GM23338 (cell line): ENCODE results near the gene BPIFB2. TPM values are rescaled to one million over a fixed set of nuclear protein-coding genes. Genes with fewer than 3 reads are reported as not detected.

ENCODE experiments used
- ATAC-seq: fragments of 200-7000 bp; cut with Tn5 transposase; 3 replicates; pipeline ENCODE4 v1.9.1; 2020
- DNase-seq: peaks from one replicate; pipeline ENCODE4 v3.0.0-alpha.2; 2015; ENCODE audit warnings: low spot score
- H2AFZ ChIP-seq: fragments of 200-600 bp; sonication (generic); 2 replicates; pipeline ENCODE4 v1.8.0; 2016; ENCODE audit warnings: antibody characterized with exemption, mild to moderate bottlenecking, moderate library complexity
- H3F3A ChIP-seq: fragments of 200-600 bp; sonication (generic); replicated peaks from 2 replicates; pipeline ENCODE4 v1.8.0; 2017; ENCODE audit warnings: antibody characterized with exemption, mixed run types, low read depth
- H3K27ac ChIP-seq: fragments of 200-600 bp; sonication (generic); 2 replicates; pipeline ENCODE4 v1.6.1; 2016; ENCODE audit warnings: low read depth
- H3K27me3 ChIP-seq: fragments of 200-600 bp; sonication (generic); 2 replicates; pipeline ENCODE4 v1.8.0; 2016; ENCODE audit warnings: mild to moderate bottlenecking, mixed run types, moderate library complexity; ENCODE audit not compliant: insufficient read depth
- H3K36me3 ChIP-seq: fragments of 200-600 bp; sonication (generic); 2 replicates; pipeline ENCODE4 v1.8.0; 2016; ENCODE audit warnings: mild to moderate bottlenecking; ENCODE audit not compliant: insufficient read depth
- H3K4me1 ChIP-seq: fragments of 200-600 bp; sonication (generic); 2 replicates; pipeline ENCODE4 v1.8.0; 2016; ENCODE audit warnings: mild to moderate bottlenecking, moderate library complexity; ENCODE audit not compliant: insufficient read depth
- H3K4me2 ChIP-seq: fragments of 200-600 bp; sonication (generic); 2 replicates; pipeline ENCODE4 v1.7.1; 2017; ENCODE audit warnings: mixed run types
- H3K4me3 ChIP-seq: fragments of 200-600 bp; sonication (generic); 2 replicates; pipeline ENCODE4 v1.6.1; 2016; ENCODE audit warnings: mixed run types
- H3K79me2 ChIP-seq: fragments of 200-600 bp; sonication (generic); replicated peaks from 2 replicates; pipeline ENCODE4 v1.8.0; 2017; ENCODE audit warnings: mild to moderate bottlenecking; ENCODE audit not compliant: insufficient read depth
- H3K9me2 ChIP-seq: fragments of 200-600 bp; sonication (generic); 2 replicates; pipeline ENCODE4 v1.8.0; 2017; ENCODE audit not compliant: insufficient read depth
- H4K20me1 ChIP-seq: fragments of 200-600 bp; sonication (generic); replicated peaks from 2 replicates; pipeline ENCODE4 v1.8.0; 2017; ENCODE audit warnings: mild to moderate bottlenecking; ENCODE audit not compliant: insufficient read depth
- H3K27ac Mint-ChIP-seq: 2 replicates; pipeline ENCODE4 v1.8.0; 2020; ENCODE audit warnings: inconsistent platforms, mild to moderate bottlenecking, moderate library complexity, mixed read lengths
- H3K27me3 Mint-ChIP-seq: 3 replicates; pipeline ENCODE4 v1.8.0; 2022; ENCODE audit warnings: low read depth, mild to moderate bottlenecking, moderate library complexity, mixed read lengths, inconsistent platforms; ENCODE audit not compliant: insufficient read depth, poor library complexity
- H3K36me3 Mint-ChIP-seq: 3 replicates; pipeline ENCODE4 v1.8.0; 2021; ENCODE audit warnings: low read depth, mild to moderate bottlenecking, inconsistent platforms, moderate library complexity, mixed read lengths
- H3K4me1 Mint-ChIP-seq: 3 replicates; pipeline ENCODE4 v1.8.0; 2020; ENCODE audit warnings: mild to moderate bottlenecking, inconsistent platforms, mixed read lengths
- H3K4me3 Mint-ChIP-seq: 3 replicates; pipeline ENCODE4 v1.8.0; 2021; ENCODE audit warnings: moderate library complexity, mild to moderate bottlenecking, inconsistent platforms, mixed read lengths
- H3K9me3 Mint-ChIP-seq: 3 replicates; pipeline ENCODE4 v1.8.0; 2020; ENCODE audit warnings: moderate library complexity, mild to moderate bottlenecking, inconsistent platforms, mixed read lengths
- EZH2 ChIP-seq: fragments of 200-600 bp; sonication (generic); IDR thresholded peaks from one replicate; pipeline ENCODE4 v1.8.0; 2017; ENCODE audit warnings: antibody characterized with exemption, mild to moderate bottlenecking, low read depth; ENCODE audit not compliant: unreplicated experiment
- EZH2phosphoT487 ChIP-seq: fragments of 200-600 bp; sonication (generic); IDR thresholded peaks from one replicate; pipeline ENCODE4 v1.8.1; 2018; ENCODE audit warnings: antibody characterized with exemption; ENCODE audit not compliant: unreplicated experiment
- JUNB ChIP-seq: IDR thresholded peaks from one replicate; pipeline ENCODE4 v1.6.1; 2016; ENCODE audit warnings: antibody characterized with exemption; ENCODE audit not compliant: unreplicated experiment
- NANOG ChIP-seq: IDR thresholded peaks from 2 replicates; pipeline ENCODE4 v1.6.1; 2016; ENCODE audit warnings: antibody characterized with exemption, borderline replicate concordance
- POLR2AphosphoS5 ChIP-seq: IDR thresholded peaks from 2 replicates; pipeline ENCODE4 v1.6.1; 2016; ENCODE audit warnings: antibody characterized with exemption, low read depth
- STAT1 ChIP-seq: IDR thresholded peaks from one replicate; pipeline ENCODE4 v1.6.1; 2016; ENCODE audit warnings: antibody characterized with exemption; ENCODE audit not compliant: unreplicated experiment
- ZNF114 ChIP-seq: fragments of 250-450 bp; sonication (Bioruptor Pico); IDR thresholded peaks from 2 replicates; pipeline ENCODE4 v1.5.0; 2020; ENCODE audit warnings: mild to moderate bottlenecking, moderate library complexity
- ZNF331 ChIP-seq: fragments of 250-450 bp; sonication (Bioruptor Pico); IDR thresholded peaks from 2 replicates; pipeline ENCODE4 v1.5.0; 2020; ENCODE audit warnings: low read depth, mild to moderate bottlenecking, moderate library complexity
- polyA plus RNA-seq: library from polyadenylated mRNA; unstranded; fragments of >200 nt; fragmentation: Nextera tagmentation; extraction: Ambion mirVana; gene quantifications from 2 replicates; pipeline ENCODE4 v1.2.1, GENCODE V29; 2016
- total RNA-seq: library from RNA; depleted of rRNA; stranded (reverse); fragments of >200 nt; shearing (Covaris generic); gene quantifications from 2 replicates; pipeline ENCODE4 v1.2.3, GENCODE V29; 2014
- TF ChIP-seq, protein P1 (sequence below), 2 experiments: fragments of 200-600 bp in 1 of 2; sonication (generic) in 1 of 2; conservative IDR thresholded peaks; 2 replicates each; pipeline versions ENCODE4 v1.5.1 to v1.6.1; 2016 to 2017; ENCODE audit warnings: antibody characterized with exemption in 2 of 2, low read depth in 2 of 2, mild to moderate bottlenecking in 2 of 2, moderate library complexity in 1 of 2
- TF ChIP-seq, protein P2 (sequence below): fragments of 250-450 bp; sonication (Bioruptor Pico); IDR thresholded peaks from 2 replicates; pipeline ENCODE4 v1.5.0; 2020; ENCODE audit warnings: mild to moderate bottlenecking, moderate library complexity
- TF ChIP-seq, protein P3 (sequence below): IDR thresholded peaks from one replicate; pipeline ENCODE4 v1.6.1; 2018; ENCODE audit warnings: antibody characterized with exemption; ENCODE audit not compliant: unreplicated experiment

The BPIFB2 gene
- total and polyA plus RNA-seq, 2 experiments from 2014 or later: not detected

DNA sequence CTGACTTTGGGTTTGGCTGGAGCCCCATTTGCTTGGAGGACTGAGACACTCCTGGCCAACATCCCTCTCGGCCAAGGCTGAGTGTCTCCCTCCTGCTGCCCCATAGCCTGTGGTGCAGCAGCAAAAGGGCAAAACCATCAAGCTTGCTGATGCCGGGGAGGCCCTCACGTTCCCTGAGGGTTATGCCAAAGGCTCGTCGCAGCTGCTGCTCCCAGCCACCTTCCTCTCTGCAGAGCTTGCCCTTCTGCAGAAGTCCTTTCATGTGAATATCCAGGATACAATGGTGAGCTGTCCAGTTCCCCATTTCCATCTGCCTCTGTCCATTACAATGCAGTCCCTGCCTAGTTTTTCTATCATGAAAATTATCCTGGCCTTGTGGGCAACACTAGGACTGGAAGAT lies 30.0 kb downstream of the BPIFB2 start:
- no peak overlapping the region for H2AFZ ChIP-seq
- H3K4me3 ChIP-seq: no peak overlapping the region
- peaks cover 11% of the 10 kb centered on the region for H3K27me3 Mint-ChIP-seq
- TF ChIP-seq JUNB: no peak
- TF ChIP-seq STAT1: no peak
- TF ChIP-seq ZNF331 (CRISPR knock-in tag): no peak
- no peak for TF ChIP-seq EZH2phosphoT487
- TF ChIP-seq, protein P1, sequence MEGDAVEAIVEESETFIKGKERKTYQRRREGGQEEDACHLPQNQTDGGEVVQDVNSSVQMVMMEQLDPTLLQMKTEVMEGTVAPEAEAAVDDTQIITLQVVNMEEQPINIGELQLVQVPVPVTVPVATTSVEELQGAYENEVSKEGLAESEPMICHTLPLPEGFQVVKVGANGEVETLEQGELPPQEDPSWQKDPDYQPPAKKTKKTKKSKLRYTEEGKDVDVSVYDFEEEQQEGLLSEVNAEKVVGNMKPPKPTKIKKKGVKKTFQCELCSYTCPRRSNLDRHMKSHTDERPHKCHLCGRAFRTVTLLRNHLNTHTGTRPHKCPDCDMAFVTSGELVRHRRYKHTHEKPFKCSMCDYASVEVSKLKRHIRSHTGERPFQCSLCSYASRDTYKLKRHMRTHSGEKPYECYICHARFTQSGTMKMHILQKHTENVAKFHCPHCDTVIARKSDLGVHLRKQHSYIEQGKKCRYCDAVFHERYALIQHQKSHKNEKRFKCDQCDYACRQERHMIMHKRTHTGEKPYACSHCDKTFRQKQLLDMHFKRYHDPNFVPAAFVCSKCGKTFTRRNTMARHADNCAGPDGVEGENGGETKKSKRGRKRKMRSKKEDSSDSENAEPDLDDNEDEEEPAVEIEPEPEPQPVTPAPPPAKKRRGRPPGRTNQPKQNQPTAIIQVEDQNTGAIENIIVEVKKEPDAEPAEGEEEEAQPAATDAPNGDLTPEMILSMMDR (conservative IDR thresholded peaks at IDR 0.05; ENCODE audit: low read depth in 2 of 2): no peak
- no peak for TF ChIP-seq ZNF114 (CRISPR knock-in tag)
- TF ChIP-seq POLR2AphosphoS5: no peak
- TF ChIP-seq, protein P2, sequence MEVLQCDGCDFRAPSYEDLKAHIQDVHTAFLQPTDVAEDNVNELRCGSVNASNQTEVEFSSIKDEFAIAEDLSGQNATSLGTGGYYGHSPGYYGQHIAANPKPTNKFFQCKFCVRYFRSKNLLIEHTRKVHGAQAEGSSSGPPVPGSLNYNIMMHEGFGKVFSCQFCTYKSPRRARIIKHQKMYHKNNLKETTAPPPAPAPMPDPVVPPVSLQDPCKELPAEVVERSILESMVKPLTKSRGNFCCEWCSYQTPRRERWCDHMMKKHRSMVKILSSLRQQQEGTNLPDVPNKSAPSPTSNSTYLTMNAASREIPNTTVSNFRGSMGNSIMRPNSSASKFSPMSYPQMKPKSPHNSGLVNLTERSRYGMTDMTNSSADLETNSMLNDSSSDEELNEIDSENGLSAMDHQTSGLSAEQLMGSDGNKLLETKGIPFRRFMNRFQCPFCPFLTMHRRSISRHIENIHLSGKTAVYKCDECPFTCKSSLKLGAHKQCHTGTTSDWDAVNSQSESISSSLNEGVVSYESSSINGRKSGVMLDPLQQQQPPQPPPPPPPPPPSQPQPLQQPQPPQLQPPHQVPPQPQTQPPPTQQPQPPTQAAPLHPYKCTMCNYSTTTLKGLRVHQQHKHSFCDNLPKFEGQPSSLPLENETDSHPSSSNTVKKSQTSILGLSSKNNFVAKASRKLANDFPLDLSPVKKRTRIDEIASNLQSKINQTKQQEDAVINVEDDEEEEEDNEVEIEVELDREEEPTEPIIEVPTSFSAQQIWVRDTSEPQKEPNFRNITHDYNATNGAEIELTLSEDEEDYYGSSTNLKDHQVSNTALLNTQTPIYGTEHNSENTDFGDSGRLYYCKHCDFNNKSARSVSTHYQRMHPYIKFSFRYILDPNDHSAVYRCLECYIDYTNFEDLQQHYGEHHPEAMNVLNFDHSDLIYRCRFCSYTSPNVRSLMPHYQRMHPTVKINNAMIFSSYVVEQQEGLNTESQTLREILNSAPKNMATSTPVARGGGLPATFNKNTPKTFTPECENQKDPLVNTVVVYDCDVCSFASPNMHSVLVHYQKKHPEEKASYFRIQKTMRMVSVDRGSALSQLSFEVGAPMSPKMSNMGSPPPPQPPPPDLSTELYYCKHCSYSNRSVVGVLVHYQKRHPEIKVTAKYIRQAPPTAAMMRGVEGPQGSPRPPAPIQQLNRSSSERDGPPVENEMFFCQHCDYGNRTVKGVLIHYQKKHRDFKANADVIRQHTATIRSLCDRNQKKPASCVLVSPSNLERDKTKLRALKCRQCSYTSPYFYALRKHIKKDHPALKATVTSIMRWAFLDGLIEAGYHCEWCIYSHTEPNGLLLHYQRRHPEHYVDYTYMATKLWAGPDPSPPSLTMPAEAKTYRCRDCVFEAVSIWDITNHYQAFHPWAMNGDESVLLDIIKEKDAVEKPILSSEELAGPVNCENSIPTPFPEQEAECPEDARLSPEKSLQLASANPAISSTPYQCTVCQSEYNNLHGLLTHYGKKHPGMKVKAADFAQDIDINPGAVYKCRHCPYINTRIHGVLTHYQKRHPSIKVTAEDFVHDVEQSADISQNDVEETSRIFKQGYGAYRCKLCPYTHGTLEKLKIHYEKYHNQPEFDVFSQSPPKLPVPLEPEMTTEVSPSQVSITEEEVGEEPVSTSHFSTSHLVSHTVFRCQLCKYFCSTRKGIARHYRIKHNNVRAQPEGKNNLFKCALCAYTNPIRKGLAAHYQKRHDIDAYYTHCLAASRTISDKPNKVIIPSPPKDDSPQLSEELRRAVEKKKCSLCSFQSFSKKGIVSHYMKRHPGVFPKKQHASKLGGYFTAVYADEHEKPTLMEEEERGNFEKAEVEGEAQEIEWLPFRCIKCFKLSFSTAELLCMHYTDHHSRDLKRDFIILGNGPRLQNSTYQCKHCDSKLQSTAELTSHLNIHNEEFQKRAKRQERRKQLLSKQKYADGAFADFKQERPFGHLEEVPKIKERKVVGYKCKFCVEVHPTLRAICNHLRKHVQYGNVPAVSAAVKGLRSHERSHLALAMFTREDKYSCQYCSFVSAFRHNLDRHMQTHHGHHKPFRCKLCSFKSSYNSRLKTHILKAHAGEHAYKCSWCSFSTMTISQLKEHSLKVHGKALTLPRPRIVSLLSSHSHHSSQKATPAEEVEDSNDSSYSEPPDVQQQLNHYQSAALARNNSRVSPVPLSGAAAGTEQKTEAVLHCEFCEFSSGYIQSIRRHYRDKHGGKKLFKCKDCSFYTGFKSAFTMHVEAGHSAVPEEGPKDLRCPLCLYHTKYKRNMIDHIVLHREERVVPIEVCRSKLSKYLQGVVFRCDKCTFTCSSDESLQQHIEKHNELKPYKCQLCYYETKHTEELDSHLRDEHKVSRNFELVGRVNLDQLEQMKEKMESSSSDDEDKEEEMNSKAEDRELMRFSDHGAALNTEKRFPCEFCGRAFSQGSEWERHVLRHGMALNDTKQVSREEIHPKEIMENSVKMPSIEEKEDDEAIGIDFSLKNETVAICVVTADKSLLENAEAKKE (CRISPR knock-in tag): no peak
- TF ChIP-seq, protein P3, sequence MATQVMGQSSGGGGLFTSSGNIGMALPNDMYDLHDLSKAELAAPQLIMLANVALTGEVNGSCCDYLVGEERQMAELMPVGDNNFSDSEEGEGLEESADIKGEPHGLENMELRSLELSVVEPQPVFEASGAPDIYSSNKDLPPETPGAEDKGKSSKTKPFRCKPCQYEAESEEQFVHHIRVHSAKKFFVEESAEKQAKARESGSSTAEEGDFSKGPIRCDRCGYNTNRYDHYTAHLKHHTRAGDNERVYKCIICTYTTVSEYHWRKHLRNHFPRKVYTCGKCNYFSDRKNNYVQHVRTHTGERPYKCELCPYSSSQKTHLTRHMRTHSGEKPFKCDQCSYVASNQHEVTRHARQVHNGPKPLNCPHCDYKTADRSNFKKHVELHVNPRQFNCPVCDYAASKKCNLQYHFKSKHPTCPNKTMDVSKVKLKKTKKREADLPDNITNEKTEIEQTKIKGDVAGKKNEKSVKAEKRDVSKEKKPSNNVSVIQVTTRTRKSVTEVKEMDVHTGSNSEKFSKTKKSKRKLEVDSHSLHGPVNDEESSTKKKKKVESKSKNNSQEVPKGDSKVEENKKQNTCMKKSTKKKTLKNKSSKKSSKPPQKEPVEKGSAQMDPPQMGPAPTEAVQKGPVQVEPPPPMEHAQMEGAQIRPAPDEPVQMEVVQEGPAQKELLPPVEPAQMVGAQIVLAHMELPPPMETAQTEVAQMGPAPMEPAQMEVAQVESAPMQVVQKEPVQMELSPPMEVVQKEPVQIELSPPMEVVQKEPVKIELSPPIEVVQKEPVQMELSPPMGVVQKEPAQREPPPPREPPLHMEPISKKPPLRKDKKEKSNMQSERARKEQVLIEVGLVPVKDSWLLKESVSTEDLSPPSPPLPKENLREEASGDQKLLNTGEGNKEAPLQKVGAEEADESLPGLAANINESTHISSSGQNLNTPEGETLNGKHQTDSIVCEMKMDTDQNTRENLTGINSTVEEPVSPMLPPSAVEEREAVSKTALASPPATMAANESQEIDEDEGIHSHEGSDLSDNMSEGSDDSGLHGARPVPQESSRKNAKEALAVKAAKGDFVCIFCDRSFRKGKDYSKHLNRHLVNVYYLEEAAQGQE: no peak
- no peak for TF ChIP-seq NANOG
- TF ChIP-seq EZH2: no peak
- no peak for DNase-seq
- H3K27me3 ChIP-seq: no peaks in the 10 kb centered on the region
- H4K20me1 ChIP-seq: no peaks in the 10 kb centered on the region
- H3K79me2 ChIP-seq: no peaks in the 10 kb centered on the region
- H3K36me3 Mint-ChIP-seq: no peaks in the 10 kb centered on the region
- no peak for ATAC-seq
- H3K9me3 Mint-ChIP-seq: 0 out of 3 replicates have a peak, but pooled peaks cover 3% of the 10 kb centered on the region
- no peak overlapping the region for H3K27ac Mint-ChIP-seq
- no peaks in the 10 kb centered on the region for H3K4me1 ChIP-seq
- H3K27ac ChIP-seq: no peak overlapping the region
- no peak overlapping the region for H3K4me3 Mint-ChIP-seq
- H3K4me2 ChIP-seq: no peak overlapping the region
- H3K36me3 ChIP-seq: no peaks in the 10 kb centered on the region
- peaks cover 2% of the 10 kb centered on the region; the same call in 1 of the 2 replicates for H3K9me2 ChIP-seq
- H3K4me1 Mint-ChIP-seq: no peaks in the 10 kb centered on the region
- no peaks in the 10 kb centered on the region for H3F3A ChIP-seq
